GM08714 (cell line): ENCODE results near the gene STX18.
"Not testable (repeated sequence)": the region's sequence is repeated elsewhere in the genome, so short reads cannot be mapped to it uniquely, and the experiment has no call there.

ENCODE experiments used
- H3K4me3 ChIP-seq: fragments of 200-500 bp; sonication (Bioruptor generic); 2 replicates; pipeline ENCODE4 v1.5.1; 2014; ENCODE audit warnings: mild to moderate bottlenecking, low read length, inconsistent platforms
- ZNF274 ChIP-seq: IDR thresholded peaks from 2 replicates; pipeline ENCODE4 v1.6.1; 2012; ENCODE audit warnings: mild to moderate bottlenecking, low read depth, low read length

The STX18 gene

GRCh38 chr4:4507923-4508322 lies 33.9 kb downstream of the STX18 start:
- H3K4me3 ChIP-seq, result no peak overlapping the region
- no peak for TF ChIP-seq ZNF274

- no peak overlapping the region for H3K4me3 ChIP-seq
- TF ChIP-seq ZNF274, result no peak
Measured at GRCh38 chr4:4507403-4507802, 34.4 kb downstream of the STX18 start.

- TF ChIP-seq ZNF274, result no peak
- H3K4me3 ChIP-seq, result no peak overlapping the region
Measured at GRCh38 chr4:4506961-4507360, 34.9 kb downstream of the STX18 start.

GRCh38 chr4:4505211-4505610 lies 36.6 kb downstream of the STX18 start:
- H3K4me3 ChIP-seq, result not testable (repeated sequence)

- TF ChIP-seq ZNF274, result no peak
- H3K4me3 ChIP-seq, result no peak overlapping the region
Measured at GRCh38 chr4:4504783-4505182, 37.1 kb downstream of the STX18 start.

GRCh38 chr4:4502694-4503311 lies 39.0 kb downstream of the STX18 start:
- peak overlapping the region; percentile 57 for H3K4me3 ChIP-seq
- TF ChIP-seq ZNF274, result no peak

GRCh38 chr4:4501679-4502078 lies 40.2 kb downstream of the STX18 start:
- no peak for TF ChIP-seq ZNF274

GRCh38 chr4:4499438-4500123 lies 42.3 kb downstream of the STX18 start:
- TF ChIP-seq ZNF274, result no peak
- no peak overlapping the region for H3K4me3 ChIP-seq

More at GRCh38 chr4:4501679-4502078, 40.2 kb downstream of the STX18 start:
- no peak overlapping the region for H3K4me3 ChIP-seq

- TF ChIP-seq ZNF274, result no peak
- H3K4me3 ChIP-seq, result no peak overlapping the region
Measured at GRCh38 chr4:4496592-4497372, 45.1 kb downstream of the STX18 start.

GRCh38 chr4:4494882-4495281 lies 47.0 kb downstream of the STX18 start:
- TF ChIP-seq ZNF274, result no peak
- H3K4me3 ChIP-seq, result no peak overlapping the region

GRCh38 chr4:4492161-4492847 lies 49.5 kb downstream of the STX18 start:
- no peak for TF ChIP-seq ZNF274
- H3K4me3 ChIP-seq, result peak overlapping the region; percentile 36; the same call in 1 of the 2 replicates

- H3K4me3 ChIP-seq, result no peak overlapping the region; the same call in 1 of the 2 replicates
- no peak for TF ChIP-seq ZNF274
Measured at GRCh38 chr4:4491396-4491893, 50.4 kb downstream of the STX18 start.

GRCh38 chr4:4490816-4491215 lies 51.0 kb downstream of the STX18 start:
- H3K4me3 ChIP-seq, result no peak overlapping the region
- no peak for TF ChIP-seq ZNF274

- no peak for TF ChIP-seq ZNF274
- no peak overlapping the region for H3K4me3 ChIP-seq
Measured at GRCh38 chr4:4490041-4490440, 51.8 kb downstream of the STX18 start.
